Measurements from ENCODE around the gene GTF3A.
A peak's percentile ranks its signal among the peaks of the same experiment; 100 is the strongest.

GTF3A gene

DNA sequence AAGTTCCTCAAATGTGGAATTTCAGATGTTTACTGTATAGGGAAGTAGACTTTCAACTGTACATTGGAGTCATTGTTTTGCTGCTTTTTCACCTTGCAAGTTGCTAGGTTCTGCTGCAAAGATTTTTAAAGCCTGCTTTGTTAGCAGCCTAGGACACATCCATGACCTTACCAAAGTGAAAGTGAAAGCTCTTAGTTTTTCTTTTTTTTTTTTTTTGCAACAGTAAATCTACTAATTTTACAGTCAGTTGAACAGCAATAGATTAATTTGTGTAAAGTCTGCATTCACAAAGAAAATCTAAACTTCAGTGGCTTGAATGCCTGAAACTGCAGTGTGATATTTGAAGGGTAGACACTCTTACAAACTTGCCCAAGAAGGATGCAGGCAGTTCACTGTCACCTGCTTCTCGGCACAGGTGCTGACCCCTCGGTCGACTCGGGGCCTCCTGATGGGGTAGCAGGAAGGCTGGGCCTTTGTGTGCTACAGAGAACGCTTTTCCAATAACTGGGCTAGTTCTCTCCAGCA lies 31.0 kb downstream of the GTF3A start:
- peaks cover 13% of the 10 kb centered on the region for H3F3A ChIP-seq (ENCODE audit: insufficient read depth, low read length)
- peaks cover 9% of the 10 kb centered on the region; the same call in 1 of the 2 replicates for H3K4me1 ChIP-seq (ENCODE audit: low read length)
- no peaks in the 10 kb centered on the region for H3K79me2 ChIP-seq (ENCODE audit: low read length)
- peak; percentile 40 for DNase-seq
- H3K9me2 ChIP-seq (replicated peaks; ENCODE audit: insufficient read depth, low read length), result no peaks in the 10 kb centered on the region
- peak overlapping the region; percentile 49 for H3K4me3 ChIP-seq (ENCODE audit: low read length)
- no peaks in the 10 kb centered on the region for H4K20me1 ChIP-seq (ENCODE audit: insufficient read depth, low read length)
- peak overlapping the region; percentile 91 for H2AFZ ChIP-seq (ENCODE audit: low read length)
- H3K4me2 ChIP-seq (ENCODE audit: low read depth, low read length), result peak overlapping the region; percentile 88
- peak overlapping the region; percentile 58; the same call in 1 of the 2 replicates for H3K9ac ChIP-seq (ENCODE audit: low read length)
- no peaks in the 10 kb centered on the region for H3K36me3 ChIP-seq (replicated peaks; ENCODE audit: insufficient read depth, low read length)
- H3K9me3 ChIP-seq (replicated peaks; ENCODE audit: insufficient read depth, low read length), result no peaks in the 10 kb centered on the region
- no peak for TF ChIP-seq EZH2 (optimal IDR thresholded peaks at IDR 0.05; ENCODE audit: low read depth, low read length)
- TF ChIP-seq CTCF (IDR thresholded peaks at IDR 0.05; ENCODE audit: low read length), result no peak
- no peak for TF ChIP-seq EZH2phosphoT487 (IDR thresholded peaks at IDR 0.05; ENCODE audit: low read length)
- H3K27ac ChIP-seq (ENCODE audit: low read length), result peak overlapping the region; percentile 68
- H3K27me3 ChIP-seq (replicated peaks; ENCODE audit: insufficient read depth, low read length), result no peaks in the 10 kb centered on the region

- no peaks in the 10 kb centered on the region for H3K27me3 ChIP-seq (replicated peaks; ENCODE audit: insufficient read depth, low read length)
- H3K4me3 ChIP-seq (ENCODE audit: low read length), result no peak overlapping the region
- no peaks in the 10 kb centered on the region for H3K9me2 ChIP-seq (replicated peaks; ENCODE audit: insufficient read depth, low read length)
- no peaks in the 10 kb centered on the region for H3K4me1 ChIP-seq (ENCODE audit: low read length)
- H3K9me3 ChIP-seq (replicated peaks; ENCODE audit: insufficient read depth, low read length), result no peaks in the 10 kb centered on the region
- H3K79me2 ChIP-seq (ENCODE audit: low read length), result no peaks in the 10 kb centered on the region
- TF ChIP-seq EZH2 (optimal IDR thresholded peaks at IDR 0.05; ENCODE audit: low read depth, low read length) (no peak), EZH2phosphoT487 (IDR thresholded peaks at IDR 0.05; ENCODE audit: low read length) (no peak), CTCF (IDR thresholded peaks at IDR 0.05; ENCODE audit: low read length) (no peak)
- no peaks in the 10 kb centered on the region for H4K20me1 ChIP-seq (ENCODE audit: insufficient read depth, low read length)
- no peaks in the 10 kb centered on the region for H3K36me3 ChIP-seq (replicated peaks; ENCODE audit: insufficient read depth, low read length)
- no peak overlapping the region for H3K4me2 ChIP-seq (ENCODE audit: low read depth, low read length)
- H3F3A ChIP-seq (ENCODE audit: insufficient read depth, low read length), result no peaks in the 10 kb centered on the region
- no peak overlapping the region for H3K27ac ChIP-seq (ENCODE audit: low read length)
- no peak overlapping the region for H3K9ac ChIP-seq (ENCODE audit: low read length)
- H2AFZ ChIP-seq (ENCODE audit: low read length), result no peak overlapping the region
- no peak for DNase-seq
Observed at GRCh38 chr13:27461940-27462584, 37.6 kb downstream of the GTF3A start.

- no peak overlapping the region for H3K4me2 ChIP-seq (ENCODE audit: low read depth, low read length)
- no peak for TF ChIP-seq EZH2phosphoT487 (IDR thresholded peaks at IDR 0.05; ENCODE audit: low read length)
- no peak for TF ChIP-seq EZH2 (optimal IDR thresholded peaks at IDR 0.05; ENCODE audit: low read depth, low read length)
- TF ChIP-seq CTCF (IDR thresholded peaks at IDR 0.05; ENCODE audit: low read length), result no peak
- no peak overlapping the region for H3K9ac ChIP-seq (ENCODE audit: low read length)
- H3K9me3 ChIP-seq (replicated peaks; ENCODE audit: insufficient read depth, low read length), result no peaks in the 10 kb centered on the region
- no peak overlapping the region for H3K27ac ChIP-seq (ENCODE audit: low read length)
- H3K4me1 ChIP-seq (ENCODE audit: low read length), result no peaks in the 10 kb centered on the region
- no peaks in the 10 kb centered on the region for H3K9me2 ChIP-seq (replicated peaks; ENCODE audit: insufficient read depth, low read length)
- no peak overlapping the region for H3K4me3 ChIP-seq (ENCODE audit: low read length)
- H3K27me3 ChIP-seq (replicated peaks; ENCODE audit: insufficient read depth, low read length), result no peaks in the 10 kb centered on the region
- H3F3A ChIP-seq (ENCODE audit: insufficient read depth, low read length), result no peaks in the 10 kb centered on the region
- no peaks in the 10 kb centered on the region for H3K79me2 ChIP-seq (ENCODE audit: low read length)
- DNase-seq, result no peak
- H3K36me3 ChIP-seq (replicated peaks; ENCODE audit: insufficient read depth, low read length), result no peaks in the 10 kb centered on the region
- no peaks in the 10 kb centered on the region for H4K20me1 ChIP-seq (ENCODE audit: insufficient read depth, low read length)
- no peak overlapping the region for H2AFZ ChIP-seq (ENCODE audit: low read length)
Observed at GRCh38 chr13:27463500-27463899, 39.1 kb downstream of the GTF3A start.
